Gastrocnemius medialis (tissue), 4 donors: ENCODE measurements around the gene SYNGR1. TPM values are rescaled to one million over a fixed set of nuclear protein-coding genes. Genes with fewer than 3 reads are reported as not detected.

Experiments used
- ATAC-seq, 2 donors: fragments of 150-250 bp; one replicate each; pipeline ENCODE4 v1.9.1; 2016
- DNase-seq, 2 donors: peaks; one replicate each; pipeline ENCODE4 v3.0.0-alpha.2; 2019
- H3K27ac ChIP-seq, 4 donors: fragments of 200-600 bp; sonication (generic); 1 replicate in 1 of 4; 2 replicates in 3 of 4; pipeline ENCODE4 v1.5.1; 2016 to 2018; ENCODE audit warnings: mild to moderate bottlenecking in 2 of 4, moderate library complexity in 1 of 4
- H3K27me3 ChIP-seq, 3 donors: fragments of 200-600 bp; sonication (generic) in 2 of 3; 1 replicate in 1 of 3; 2 replicates in 2 of 3; pipeline versions ENCODE4 v1.5.1 to v1.6.0; 2016 to 2019; ENCODE audit warnings: mild to moderate bottlenecking in 1 of 3, moderate library complexity in 1 of 3
- H3K36me3 ChIP-seq, 2 donors: fragments of 200-600 bp; sonication (generic) in 1 of 2; one replicate each; pipeline ENCODE4 v1.5.1; 2017 to 2018
- H3K4me1 ChIP-seq, 2 donors: fragments of 200-600 bp; sonication (generic) in 1 of 2; one replicate each; pipeline ENCODE4 v1.5.1; 2016 to 2017; ENCODE audit warnings: mild to moderate bottlenecking in 2 of 2
- H3K4me3 ChIP-seq, 4 donors: fragments of 200-600 bp; sonication (generic) in 3 of 4; 1 replicate in 1 of 4; 2 replicates in 3 of 4; pipeline ENCODE4 v1.5.1; 2016 to 2019; ENCODE audit warnings: mild to moderate bottlenecking in 2 of 4
- H3K9me3 ChIP-seq, 3 donors: fragments of 200-600 bp; sonication (generic) in 2 of 3; 1 replicate in 1 of 3; 2 replicates in 2 of 3; pipeline ENCODE4 v1.5.1; 2016 to 2019
- CTCF ChIP-seq, 5 experiments: fragments of 450-650 bp in 3 of 5; fragments of 200-600 bp in 2 of 5; sonication (generic) in 2 of 5; IDR thresholded peaks in 4 of 5; conservative IDR thresholded peaks in 1 of 5; 1 replicate in 4 of 5; 2 replicates in 1 of 5; pipeline ENCODE4 v1.5.1; 2016 to 2019; ENCODE audit warnings: antibody characterized with exemption in 5 of 5, mild to moderate bottlenecking in 3 of 5, moderate library complexity in 3 of 5
- POLR2A ChIP-seq, 2 donors: fragments of 450-650 bp; IDR thresholded peaks; one replicate each; pipeline ENCODE4 v1.6.1; 2017; ENCODE audit warnings: antibody characterized with exemption in 2 of 2, mild to moderate bottlenecking in 2 of 2, moderate library complexity in 2 of 2
- in situ Hi-C, 4 donors: fragments of 200-750 bp; cut with MboI; loops; one replicate each; pipeline versions ENCODE4 v1.15.0 to v1.8.0; 2017; ENCODE audit warnings: low sequenced_read_pairs in 4 of 4
- intact Hi-C: fragments of 100-400 bp; cut with DNase I; formaldehyde crosslinking; loops from one replicate; pipeline ENCODE4 v1.15.1; 2023; ENCODE audit warnings: low total_unique reads
- total RNA-seq, 4 donors: library from RNA; depleted of rRNA; stranded (reverse); fragments of >200 nt; gene quantifications; one replicate each; pipeline versions ENCODE4 v1.1.0 to v1.2.3, GENCODE V29; 2016

The SYNGR1 gene
- total RNA-seq, 4 donors from 2014 or later: 2.8 to 17.2 (median 9.7) TPM

DNA sequence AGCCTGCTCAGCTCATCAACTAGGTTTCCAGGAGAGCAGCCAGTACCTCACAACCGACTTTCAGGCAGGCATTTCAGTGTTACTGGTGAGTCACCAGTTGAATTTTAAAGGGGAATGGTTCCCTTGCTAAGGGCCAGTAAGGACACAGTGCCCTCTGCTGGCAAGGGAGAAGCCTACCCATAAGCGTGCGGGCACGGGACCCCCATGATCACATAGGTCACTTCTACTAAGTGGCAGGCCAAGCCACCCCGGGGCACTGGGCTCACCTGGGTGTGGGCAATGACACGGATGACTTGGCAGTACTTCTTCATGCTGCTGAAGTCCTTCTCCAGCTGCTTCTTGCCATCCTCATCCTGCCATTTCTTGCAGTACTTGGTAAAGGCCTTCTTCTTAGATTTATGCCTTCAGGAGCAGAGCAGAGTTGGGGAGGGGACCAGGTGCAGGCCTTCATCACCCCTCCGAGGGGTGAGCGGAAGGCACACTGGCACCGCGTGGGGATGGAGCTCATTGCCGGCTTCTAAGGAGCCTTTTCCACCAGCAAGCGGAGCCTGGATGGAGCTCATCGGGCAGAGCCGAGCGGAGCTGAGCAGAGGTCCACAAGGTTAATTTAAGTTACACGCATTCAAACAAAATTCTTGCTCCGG, 33.2 kb upstream of the SYNGR1 start:
- peak; percentile 76 to 86 for DNase-seq
- H3K9me3 ChIP-seq: no peaks in the 10 kb centered on the region
- peak; percentile 78 to 81 for ATAC-seq
- H3K4me3 ChIP-seq: peak overlapping the region in 2 of 4 donors; percentile 33 to 91
- in situ Hi-C loops: loop anchor here in 2 of 4 donors (5.0 to 25.0 kb wide), 2 partner anchors 79 to 196 kb away; partner anchors contain the start of genes ATF4 (in 1 of the 2) and MIEF1 (in 1 of the 2)
- peaks cover 50 to 54% of the 10 kb centered on the region in 2 donors for H3K4me1 ChIP-seq
- H3K27me3 ChIP-seq: no peaks in the 10 kb centered on the region
- H3K27ac ChIP-seq: peak overlapping the region; percentile 86 to 98 (median 91)
- peak; percentile 84 to 96 (median 93) for TF ChIP-seq CTCF (IDR thresholded peaks at IDR 0.05 in 4 of 5, conservative IDR thresholded peaks at IDR 0.05 in 1 of 5)
- no peak for TF ChIP-seq POLR2A (IDR thresholded peaks at IDR 0.05)
- intact Hi-C loops: loop anchor here (1.0 to 2.0 kb wide), 3 partner anchors 34 to 146 kb away; partner anchors contain the start of gene PDGFB
- peaks cover 4 to 65% of the 10 kb centered on the region in 2 donors for H3K36me3 ChIP-seq

DNA sequence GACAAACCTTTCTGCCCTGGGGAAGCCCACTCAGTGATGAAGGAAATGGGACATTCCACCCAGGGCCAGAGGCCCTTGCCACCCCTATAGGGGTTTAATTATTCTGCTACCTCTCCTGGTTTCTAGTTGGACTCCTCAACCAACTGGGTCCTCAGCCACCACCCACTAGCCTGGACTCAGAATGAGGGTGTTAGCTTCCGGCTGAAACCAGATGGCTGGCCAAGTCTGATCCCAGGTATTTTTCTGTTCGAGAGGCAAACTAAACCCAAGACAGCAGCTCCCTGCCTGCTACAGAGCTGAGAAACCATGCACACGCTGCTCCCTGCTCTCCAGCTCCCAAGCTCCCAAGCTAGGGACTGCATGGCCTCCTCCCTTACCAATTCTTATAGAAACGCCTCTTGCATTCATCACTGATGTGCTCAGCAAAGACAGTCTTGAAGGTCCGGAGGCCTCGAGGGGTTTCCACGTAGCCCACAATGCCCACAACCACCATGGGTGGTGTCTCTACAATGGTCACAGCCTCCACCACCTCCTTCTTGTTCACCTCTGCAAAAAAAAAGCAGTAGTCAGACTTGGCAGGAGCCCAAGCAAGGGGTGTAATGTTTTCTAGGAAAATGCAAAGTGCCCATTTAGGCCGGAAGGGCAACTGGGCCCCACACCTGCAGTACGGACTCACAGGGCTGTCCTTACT, 32.6 kb upstream of the SYNGR1 start:
- H3K4me1 ChIP-seq: peaks cover 50 to 54% of the 10 kb centered on the region in 2 donors
- intact Hi-C loops (loop anchor here (2.0 kb wide), 2 partner anchors 34 to 72 kb away; partner anchors contain the start of gene PDGFB), in situ Hi-C loops (loop anchor here in 2 of 4 donors (5.0 to 25.0 kb wide), 2 partner anchors 80 to 195 kb away; partner anchors contain the start of genes ATF4 (in 1 of the 2) and MIEF1 (in 1 of the 2))
- no peak for DNase-seq
- H3K27me3 ChIP-seq: no peaks in the 10 kb centered on the region
- peaks cover 4 to 58% of the 10 kb centered on the region in 2 donors for H3K36me3 ChIP-seq
- no peak for ATAC-seq
- TF ChIP-seq POLR2A (IDR thresholded peaks at IDR 0.05): no peak
- TF ChIP-seq CTCF (IDR thresholded peaks at IDR 0.05 in 4 of 5, conservative IDR thresholded peaks at IDR 0.05 in 1 of 5): no peak
- H3K27ac ChIP-seq: peak overlapping the region; percentile 86 to 98 (median 91)
- peak overlapping the region in 2 of 4 donors; percentile 87 to 91 for H3K4me3 ChIP-seq
- H3K9me3 ChIP-seq: no peaks in the 10 kb centered on the region

GRCh38 chr22:39317775-39318506, 31.9 kb upstream of the SYNGR1 start:
- Histone ChIP-seq H3K27me3 (no peaks in the 10 kb centered on the region), H3K9me3 (no peaks in the 10 kb centered on the region), H3K36me3 (peaks cover 4 to 51% of the 10 kb centered on the region in 2 donors), H3K27ac (peak overlapping the region; percentile 86 to 98 (median 91)), H3K4me3 (peak overlapping the region; percentile 65 to 91 (median 84)), H3K4me1 (peaks cover 50 to 54% of the 10 kb centered on the region in 2 donors)
- in situ Hi-C loops (loop anchor here in 2 of 4 donors (5.0 to 25.0 kb wide), 2 partner anchors 81 to 194 kb away; partner anchors contain the start of genes ATF4 (in 1 of the 2) and MIEF1 (in 1 of the 2)), intact Hi-C loops (loop anchor here (1.0 to 2.0 kb wide), 4 partner anchors 17 to 83 kb away; partner anchors contain the start of gene PDGFB)
- no peak for DNase-seq
- no peak for ATAC-seq
- no peak for TF ChIP-seq CTCF (IDR thresholded peaks at IDR 0.05 in 4 of 5, conservative IDR thresholded peaks at IDR 0.05 in 1 of 5)
- TF ChIP-seq POLR2A (IDR thresholded peaks at IDR 0.05): no peak
